Neuronal stem cell (in vitro differentiated cells): ENCODE data around the gene DRC7.
A peak's percentile ranks its signal among the peaks of the same experiment; 100 is the strongest.

Source experiments
- DNase-seq: peaks from one replicate; pipeline ENCODE4 v3.0.0-alpha.2; 2013; ENCODE audit warnings: low spot score
- H2AFZ ChIP-seq: one replicate; pipeline ENCODE4 v1.6.1; 2013; ENCODE audit warnings: mild to moderate bottlenecking, low read length, inconsistent platforms
- H2AK5ac ChIP-seq: 2 replicates; pipeline ENCODE4 v1.6.1; 2013; ENCODE audit warnings: low read depth, mild to moderate bottlenecking, inconsistent platforms, low read length, moderate library complexity, mixed read lengths
- H2BK120ac ChIP-seq: 2 replicates; pipeline ENCODE4 v1.6.1; 2013; ENCODE audit warnings: low read depth, mild to moderate bottlenecking, inconsistent platforms, low read length, moderate library complexity, mixed read lengths
- H2BK12ac ChIP-seq: one replicate; pipeline ENCODE4 v1.6.1; 2013; ENCODE audit warnings: low read length, inconsistent platforms
- H2BK15ac ChIP-seq: 2 replicates; pipeline ENCODE4 v1.6.1; 2013; ENCODE audit warnings: mild to moderate bottlenecking, low read length, inconsistent platforms, mixed read lengths
- H2BK5ac ChIP-seq: one replicate; pipeline ENCODE4 v1.6.1; 2013; ENCODE audit warnings: inconsistent platforms, mild to moderate bottlenecking, low read length, moderate library complexity
- H3K14ac ChIP-seq: one replicate; pipeline ENCODE4 v1.6.1; 2013; ENCODE audit warnings: low read length, inconsistent platforms
- H3K18ac ChIP-seq: 2 replicates; pipeline ENCODE4 v1.6.1; 2013; ENCODE audit warnings: low read length, inconsistent platforms
- H3K23ac ChIP-seq: 2 replicates; pipeline ENCODE4 v1.6.1; 2013; ENCODE audit warnings: low read depth, mild to moderate bottlenecking, mixed read lengths, low read length, inconsistent platforms; ENCODE audit not compliant: poor library complexity
- H3K27ac ChIP-seq: replicated peaks from 3 replicates; pipeline ENCODE4 v1.5.1; 2013; ENCODE audit warnings: low read length, inconsistent platforms
- H3K27me3 ChIP-seq, 3 experiments: 2 replicates each; pipeline ENCODE4 v1.6.1; 2013; ENCODE audit warnings: low read length in 3 of 3, mild to moderate bottlenecking in 2 of 3, inconsistent platforms in 1 of 3, low read depth in 1 of 3, mixed read lengths in 1 of 3, moderate library complexity in 1 of 3; ENCODE audit not compliant: control insufficient read depth in 3 of 3, insufficient read depth in 3 of 3
- H3K36me3 ChIP-seq, 2 donors: replicated peaks in 1 of 2; 2 replicates each; pipeline ENCODE4 v1.6.1; 2013; ENCODE audit warnings: low read length in 2 of 2; ENCODE audit not compliant: control insufficient read depth in 2 of 2, insufficient read depth in 2 of 2
- H3K4ac ChIP-seq: 2 replicates; pipeline ENCODE4 v1.6.1; 2013; ENCODE audit warnings: inconsistent platforms, mild to moderate bottlenecking, low read length, moderate library complexity
- H3K4me1 ChIP-seq, 2 donors: 1 replicate in 1 of 2; 2 replicates in 1 of 2; pipeline ENCODE4 v1.6.1; 2013; ENCODE audit warnings: low read length in 2 of 2, low read depth in 1 of 2; ENCODE audit not compliant: control insufficient read depth in 2 of 2, insufficient read depth in 1 of 2
- H3K4me2 ChIP-seq: one replicate; pipeline ENCODE4 v1.6.1; 2013; ENCODE audit warnings: mild to moderate bottlenecking, low read length, inconsistent platforms; ENCODE audit not compliant: insufficient read depth, poor library complexity, severe bottlenecking
- H3K4me3 ChIP-seq, 2 donors: 2 replicates each; pipeline ENCODE4 v1.5.1; 2013; ENCODE audit warnings: low read length in 2 of 2, mild to moderate bottlenecking in 2 of 2, inconsistent platforms in 1 of 2, moderate library complexity in 1 of 2
- H3K79me1 ChIP-seq: one replicate; pipeline ENCODE4 v1.6.1; 2013; ENCODE audit warnings: low read depth, mild to moderate bottlenecking, inconsistent platforms, low read length, moderate library complexity
- H3K9ac ChIP-seq: one replicate; pipeline ENCODE4 v1.6.1; 2013; ENCODE audit warnings: mild to moderate bottlenecking, low read depth, low read length, inconsistent platforms; ENCODE audit not compliant: poor library complexity
- H3K9me3 ChIP-seq, 2 donors: replicated peaks in 1 of 2; 2 replicates each; pipeline versions ENCODE3 to v1.6.1; 2013; ENCODE audit warnings: low read length in 2 of 2, mild to moderate bottlenecking in 2 of 2, inconsistent platforms in 1 of 2, low read depth in 1 of 2, mixed read lengths in 1 of 2, moderate library complexity in 1 of 2; ENCODE audit not compliant: control insufficient read depth in 2 of 2, insufficient read depth in 1 of 2
- H4K8ac ChIP-seq: one replicate; pipeline ENCODE4 v1.6.1; 2013; ENCODE audit warnings: low read depth, mild to moderate bottlenecking, inconsistent platforms, low read length, moderate library complexity
- H4K91ac ChIP-seq: one replicate; pipeline ENCODE4 v1.6.1; 2013; ENCODE audit warnings: low read length, low read depth, mild to moderate bottlenecking, inconsistent platforms; ENCODE audit not compliant: poor library complexity
- WGBS, 2 donors: extraction: QIAGEN DNeasy Blood & Tissue Kit; methylation state at CpG; one replicate each; pipeline ENCODE4 v1.1.7; 2013; ENCODE audit warnings: missing lambda C conversion rate in 2 of 2, mixed read lengths in 1 of 2; ENCODE audit not compliant: insufficient read length in 2 of 2, insufficient replicate concordance in 1 of 2; ENCODE audit errors: extremely low coverage in 2 of 2; 5-methylcytosine and 5-hydroxymethylcytosine counted together

DRC7 gene

GRCh38 chr16:57704011-57704904 lies 9.7 kb downstream of the DRC7 start:
- Histone ChIP-seq H3K14ac (no peak overlapping the region), H3K4me2 (no peak overlapping the region), H3K23ac (peak overlapping the region; percentile 50), H3K18ac (no peak overlapping the region), H2BK5ac (no peak overlapping the region), H3K9ac (no peak overlapping the region), H3K79me1 (peaks cover 3% of the 10 kb centered on the region), H3K4me1 (peaks cover 12 to 17% of the 10 kb centered on the region in 2 donors), H4K91ac (no peak overlapping the region), H2BK120ac (no peak overlapping the region), H3K4me3 (no peak overlapping the region), H3K9me3 (peaks cover 0 to 4% of the 10 kb centered on the region in 2 donors), H3K4ac (no peak overlapping the region), H2AK5ac (peak overlapping the region; percentile 26), H3K36me3 (no peaks in the 10 kb centered on the region), H2AFZ (peak overlapping the region; percentile 3), H2BK12ac (no peak overlapping the region), H2BK15ac (peak overlapping the region; percentile 98), H3K27ac (no peak overlapping the region), H3K27me3 (peaks cover 0 to 5% (median 0%) of the 10 kb centered on the region in 3 experiments), H4K8ac (no peak overlapping the region)
- DNase-seq: no peak
- WGBS, 2 donors: no CpG with 5 or more reads among the region's 11 CpGs

GRCh38 chr16:57704905-57705852 lies 10.6 kb downstream of the DRC7 start:
- H2BK12ac ChIP-seq: no peak overlapping the region
- H3K27me3 ChIP-seq: peaks cover 0 to 4% (median 0%) of the 10 kb centered on the region in 3 experiments
- H2AK5ac ChIP-seq: peak overlapping the region; percentile 26
- 100% methylated on average over 1 of the region's 4 CpGs; no CpG with 5 or more reads in 1 of the 2 donors for WGBS, 2 donors
- H3K79me1 ChIP-seq: peaks cover 3% of the 10 kb centered on the region
- no peak overlapping the region for H4K8ac ChIP-seq
- H3K27ac ChIP-seq: no peak overlapping the region
- H3K36me3 ChIP-seq: no peaks in the 10 kb centered on the region
- peak overlapping the region; percentile 37 for H3K18ac ChIP-seq
- H2BK5ac ChIP-seq: no peak overlapping the region
- no peak for DNase-seq
- H3K4ac ChIP-seq: no peak overlapping the region
- no peak overlapping the region for H3K4me2 ChIP-seq
- H2AFZ ChIP-seq: no peak overlapping the region
- peak overlapping the region; percentile 30 for H3K9ac ChIP-seq
- peak overlapping the region in 1 of 2 donors; percentile 55 for H3K4me3 ChIP-seq
- peaks cover 12 to 17% of the 10 kb centered on the region in 2 donors for H3K4me1 ChIP-seq
- peak overlapping the region; percentile 50 for H3K23ac ChIP-seq
- H2BK15ac ChIP-seq: peak overlapping the region; percentile 98
- no peak overlapping the region for H4K91ac ChIP-seq
- H3K9me3 ChIP-seq: peaks cover 0 to 4% of the 10 kb centered on the region in 2 donors
- no peak overlapping the region for H3K14ac ChIP-seq
- no peak overlapping the region for H2BK120ac ChIP-seq

- DNase-seq: no peak
- Histone ChIP-seq H3K27ac (no peak overlapping the region), H3K18ac (no peak overlapping the region), H4K91ac (no peak overlapping the region), H2BK15ac (no peak overlapping the region), H3K9ac (no peak overlapping the region), H2BK5ac (no peak overlapping the region), H3K4me1 (peaks cover 2 to 4% of the 10 kb centered on the region in 2 donors), H3K14ac (no peak overlapping the region), H4K8ac (no peak overlapping the region), H2AK5ac (no peak overlapping the region), H2BK120ac (no peak overlapping the region), H2BK12ac (no peak overlapping the region), H3K79me1 (peaks cover 3% of the 10 kb centered on the region), H3K27me3 (peaks cover 0 to 11% (median 0%) of the 10 kb centered on the region in 3 experiments), H3K23ac (no peak overlapping the region), H3K4me2 (no peak overlapping the region), H3K9me3 (peaks cover 0 to 4% of the 10 kb centered on the region in 2 donors), H3K36me3 (no peaks in the 10 kb centered on the region), H3K4ac (no peak overlapping the region), H2AFZ (no peak overlapping the region), H3K4me3 (no peak overlapping the region)
- no CpG with 5 or more reads among the region's 1 CpG for WGBS, 2 donors
These were observed 12.1 kb downstream of the DRC7 start for GRCh38 chr16:57706717-57707116.
